Omental fat pad (tissue), 4 donors: ENCODE measurements around the gene ITPR1. TPM values are rescaled to one million over a fixed set of nuclear protein-coding genes. Genes with fewer than 3 reads are reported as not detected.

ENCODE experiments used
- ATAC-seq: fragments of 150-250 bp; one replicate; pipeline ENCODE4 v1.9.1; 2016; ENCODE audit warnings: mild to moderate bottlenecking, moderate library complexity; ENCODE audit not compliant: low FRiP score
- DNase-seq: peaks from one replicate; pipeline ENCODE4 v3.0.0-alpha.2; 2019; ENCODE audit warnings: low spot score
- total RNA-seq, 4 donors: library from RNA; depleted of rRNA; stranded (reverse); fragments of >200 nt; gene quantifications; one replicate each; pipeline ENCODE4 v1.1.0, GENCODE V29; 2016
- TF ChIP-seq, protein P1 (sequence below), 3 donors: fragments of 450-650 bp; IDR thresholded peaks; one replicate each; pipeline ENCODE4 v1.5.1; 2016 to 2017; ENCODE audit warnings: antibody characterized with exemption in 3 of 3, mild to moderate bottlenecking in 3 of 3, moderate library complexity in 2 of 3

The ITPR1 gene
- total RNA-seq, 4 donors from 2014 or later = 38.3 to 58.5 (median 41.3) TPM

DNA sequence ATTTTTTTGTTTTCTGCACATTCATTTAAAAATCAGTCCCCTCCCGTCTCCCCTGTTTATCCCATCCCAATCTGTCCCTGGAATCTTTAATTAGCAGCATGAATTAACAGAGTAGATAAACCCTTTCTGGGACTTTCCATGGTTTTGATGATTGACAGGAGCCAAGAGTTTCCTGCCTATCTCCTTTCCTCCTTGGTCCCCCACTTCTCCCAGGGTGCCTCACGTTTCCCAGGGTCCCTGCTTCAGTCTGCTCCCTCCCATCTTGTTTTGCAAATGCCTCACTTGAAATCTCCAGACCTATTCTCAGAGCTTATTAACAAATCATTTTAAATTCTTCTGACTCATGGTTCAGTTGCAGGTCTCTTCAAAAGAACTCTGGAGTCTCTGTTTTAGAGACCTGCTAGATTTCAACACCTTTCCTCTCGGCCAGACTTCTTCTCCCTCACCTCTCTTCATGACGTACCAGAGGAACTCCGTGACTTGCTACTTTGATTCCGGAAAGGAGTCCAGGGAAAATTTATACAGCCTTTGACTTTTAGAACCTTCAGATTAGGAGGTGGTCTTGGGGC, 238.5 kb downstream of the ITPR1 start:
- ATAC-seq (no peak), DNase-seq (no peak)
- TF ChIP-seq, protein P1, sequence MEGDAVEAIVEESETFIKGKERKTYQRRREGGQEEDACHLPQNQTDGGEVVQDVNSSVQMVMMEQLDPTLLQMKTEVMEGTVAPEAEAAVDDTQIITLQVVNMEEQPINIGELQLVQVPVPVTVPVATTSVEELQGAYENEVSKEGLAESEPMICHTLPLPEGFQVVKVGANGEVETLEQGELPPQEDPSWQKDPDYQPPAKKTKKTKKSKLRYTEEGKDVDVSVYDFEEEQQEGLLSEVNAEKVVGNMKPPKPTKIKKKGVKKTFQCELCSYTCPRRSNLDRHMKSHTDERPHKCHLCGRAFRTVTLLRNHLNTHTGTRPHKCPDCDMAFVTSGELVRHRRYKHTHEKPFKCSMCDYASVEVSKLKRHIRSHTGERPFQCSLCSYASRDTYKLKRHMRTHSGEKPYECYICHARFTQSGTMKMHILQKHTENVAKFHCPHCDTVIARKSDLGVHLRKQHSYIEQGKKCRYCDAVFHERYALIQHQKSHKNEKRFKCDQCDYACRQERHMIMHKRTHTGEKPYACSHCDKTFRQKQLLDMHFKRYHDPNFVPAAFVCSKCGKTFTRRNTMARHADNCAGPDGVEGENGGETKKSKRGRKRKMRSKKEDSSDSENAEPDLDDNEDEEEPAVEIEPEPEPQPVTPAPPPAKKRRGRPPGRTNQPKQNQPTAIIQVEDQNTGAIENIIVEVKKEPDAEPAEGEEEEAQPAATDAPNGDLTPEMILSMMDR (IDR thresholded peaks at IDR 0.05) = no peak

DNA sequence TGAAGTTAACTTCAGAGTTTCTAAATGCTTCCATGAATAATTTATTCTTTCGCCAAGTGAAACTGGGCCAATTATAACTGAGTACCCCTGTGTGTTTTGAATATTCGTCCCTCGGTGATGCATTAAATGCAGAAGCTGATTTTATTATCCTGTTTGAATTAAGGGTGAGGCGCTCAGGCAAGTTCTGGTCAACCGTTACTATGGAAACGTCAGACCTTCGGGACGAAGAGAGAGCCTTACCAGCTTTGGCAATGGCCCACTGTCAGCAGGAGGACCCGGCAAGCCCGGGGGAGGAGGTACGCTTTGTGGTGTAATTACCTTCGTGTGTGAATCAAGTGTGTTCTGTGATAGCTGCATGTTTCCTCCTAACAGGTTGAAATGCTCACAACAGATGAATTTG, 239.8 kb downstream of the ITPR1 start:
- ATAC-seq = no peak

DNA sequence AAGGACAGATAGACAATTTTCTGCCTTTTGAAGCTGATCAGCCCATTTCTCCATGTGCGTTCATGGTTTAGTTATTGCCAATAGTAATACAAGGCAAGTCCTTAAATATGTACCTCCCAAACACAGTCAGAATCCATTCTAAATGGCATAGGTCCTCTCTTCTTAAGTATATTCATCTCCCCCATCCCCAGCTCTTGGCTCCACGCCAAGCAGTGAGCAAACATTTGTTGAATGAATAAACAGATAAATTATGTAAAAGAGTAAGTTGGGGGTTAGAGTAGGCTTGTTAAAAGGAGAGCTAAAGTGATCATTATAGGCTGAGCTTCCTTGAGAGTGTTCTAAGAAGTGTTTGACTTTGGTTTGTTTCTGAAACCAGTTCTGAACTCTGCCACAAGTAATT, 241.3 kb downstream of the ITPR1 start:
- no peak for ATAC-seq
- no peak for DNase-seq
- TF ChIP-seq, protein P1 (IDR thresholded peaks at IDR 0.05) = no peak

More for the DNA sequence above, 239.8 kb downstream of the ITPR1 start:
- DNase-seq = no peak
- TF ChIP-seq, protein P1 (IDR thresholded peaks at IDR 0.05) = no peak

DNA sequence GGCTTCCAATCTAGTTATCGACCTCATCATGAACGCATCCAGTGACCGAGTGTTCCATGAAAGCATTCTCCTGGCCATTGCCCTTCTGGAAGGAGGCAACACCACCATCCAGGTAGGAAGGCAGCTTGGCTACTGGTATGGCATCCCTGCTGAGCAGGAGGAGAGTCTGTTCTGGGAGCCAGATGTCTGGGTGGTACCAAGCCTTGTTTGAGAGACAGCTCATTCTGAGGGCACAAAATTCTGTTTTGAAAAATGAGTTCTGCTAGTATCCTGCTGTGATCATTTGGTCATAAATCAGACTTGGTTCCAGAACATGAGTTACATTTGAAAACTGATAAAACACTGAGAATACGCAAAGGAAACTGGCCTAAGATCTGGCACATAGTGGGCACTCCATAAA, 242.1 kb downstream of the ITPR1 start:
- ATAC-seq = no peak
- TF ChIP-seq, protein P1 (IDR thresholded peaks at IDR 0.05) = no peak
- no peak for DNase-seq

DNA sequence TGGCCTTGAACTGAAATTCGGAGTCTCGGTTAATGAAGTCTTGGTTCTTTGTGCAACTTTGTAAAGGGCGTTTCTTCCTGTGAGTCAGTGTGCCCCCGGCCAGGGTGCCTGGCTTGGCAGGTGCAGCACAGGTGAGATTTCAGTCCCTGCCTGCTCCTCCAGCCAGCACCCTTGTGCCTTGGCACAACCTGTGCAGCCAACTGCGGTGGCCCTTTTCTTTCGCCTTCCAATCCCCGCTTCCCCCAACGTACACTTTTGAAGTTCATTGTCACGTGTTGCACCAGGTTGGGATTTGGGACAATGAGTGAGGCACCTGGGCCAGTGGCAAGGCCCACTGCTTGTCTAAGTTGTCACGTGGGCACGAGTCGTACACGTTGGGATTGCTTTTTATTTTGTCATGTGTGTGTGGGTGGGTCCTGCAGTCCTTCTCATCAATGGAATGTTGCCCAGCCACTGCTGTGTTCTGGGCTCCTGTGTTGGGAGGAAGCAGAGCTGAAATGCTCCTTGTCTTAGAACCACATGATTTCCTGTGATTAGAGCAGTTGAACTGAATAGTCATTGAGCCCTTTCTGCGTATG, 243.2 kb downstream of the ITPR1 start:
- ATAC-seq (no peak), DNase-seq (no peak)
- TF ChIP-seq, protein P1 (IDR thresholded peaks at IDR 0.05) = no peak

DNA sequence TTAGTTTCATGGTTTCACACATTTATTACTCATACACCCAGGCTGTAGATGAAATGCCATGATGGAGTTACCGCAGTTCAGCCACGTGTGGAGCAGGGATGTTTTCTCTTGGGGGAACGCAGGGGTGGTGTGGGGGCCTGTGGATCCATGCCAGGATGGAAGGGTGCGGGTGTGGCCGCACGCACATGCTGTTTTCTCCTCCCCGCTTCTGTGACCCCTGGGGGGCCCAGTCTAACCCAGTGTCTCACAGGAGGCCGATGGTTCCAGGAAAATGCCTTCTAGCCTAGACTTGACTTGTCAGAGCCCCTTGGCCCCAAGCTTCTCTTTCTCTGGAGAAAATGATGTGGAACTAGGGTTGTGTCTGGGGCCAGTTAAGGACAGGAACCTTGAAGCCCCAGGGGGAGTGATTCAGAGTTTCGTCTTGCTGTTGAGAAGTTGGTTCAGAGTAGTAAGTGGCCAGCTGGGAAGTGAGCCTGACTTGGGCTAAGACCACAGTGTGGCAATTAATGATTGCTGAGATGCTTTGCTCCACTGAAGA, 245.7 kb downstream of the ITPR1 start:
- DNase-seq (no peak), ATAC-seq (no peak)
- TF ChIP-seq, protein P1 (IDR thresholded peaks at IDR 0.05) = no peak
